ENCODE measurements around the gene NANOG.
"Not testable (repeated sequence)": the region's sequence is repeated elsewhere in the genome, so short reads cannot be mapped to it uniquely, and the experiment has no call there.

NANOG gene

GRCh38 chr12:7788884-7789528, at the start of gene NANOG:
NANOG (plus strand) TSS chr12:7789402; CDS start chr12:7789615, 213 bp downstream.
- H3K9ac ChIP-seq (ENCODE audit: low read depth, low read length), result peak within 1 kb of the TSS; percentile 62
- H3K9me3 ChIP-seq (ENCODE audit: control insufficient read depth, insufficient read depth, low read length); H3K27me3 ChIP-seq (ENCODE audit: control insufficient read depth, insufficient read depth, low read length): not testable (repeated sequence)
- peaks cover 37% of the 10 kb centered on the region for H3K4me1 ChIP-seq (ENCODE audit: control insufficient read depth, insufficient read depth, low read length)
- H3K36me3 ChIP-seq (ENCODE audit: control insufficient read depth, insufficient read depth, low read length), result peaks cover 27% of the 10 kb centered on the region
- H3K4me3 ChIP-seq (ENCODE audit: low read depth, low read length), result peak within 1 kb of the TSS; percentile 78
- peak within 1 kb of the TSS; percentile 91 for H3K27ac ChIP-seq (ENCODE audit: low read depth, low read length)

- no peaks in the 10 kb centered on the region for H3K9me3 ChIP-seq (ENCODE audit: control insufficient read depth, insufficient read depth, low read length)
Measured at GRCh38 chr12:7747246-7747645, 42.0 kb upstream of the NANOG start, which contains the start of gene CLEC4C. CLEC4C (minus strand) TSS chr12:7747375; CDS start chr12:7747348, 27 bp downstream.

GRCh38 chr12:7748852-7749251, 40.4 kb upstream of the NANOG start:
- Histone ChIP-seq H3K36me3 (ENCODE audit: control insufficient read depth, insufficient read depth, low read length) (no peaks in the 10 kb centered on the region), H3K4me3 (ENCODE audit: low read depth, low read length) (no peak overlapping the region), H3K4me1 (ENCODE audit: control insufficient read depth, insufficient read depth, low read length) (no peaks in the 10 kb centered on the region), H3K27ac (ENCODE audit: low read depth, low read length) (no peak overlapping the region), H3K27me3 (ENCODE audit: control insufficient read depth, insufficient read depth, low read length) (no peaks in the 10 kb centered on the region), H3K9ac (ENCODE audit: low read depth, low read length) (no peak overlapping the region), H3K9me3 (ENCODE audit: control insufficient read depth, insufficient read depth, low read length) (no peaks in the 10 kb centered on the region)

More at GRCh38 chr12:7747246-7747645, 42.0 kb upstream of the NANOG start, which contains the start of gene CLEC4C:
- Histone ChIP-seq H3K4me1 (ENCODE audit: control insufficient read depth, insufficient read depth, low read length) (no peaks in the 10 kb centered on the region), H3K9ac (ENCODE audit: low read depth, low read length) (no peak within 1 kb of the TSS), H3K36me3 (ENCODE audit: control insufficient read depth, insufficient read depth, low read length) (no peaks in the 10 kb centered on the region), H3K4me3 (ENCODE audit: low read depth, low read length) (no peak within 1 kb of the TSS), H3K27me3 (ENCODE audit: control insufficient read depth, insufficient read depth, low read length) (no peaks in the 10 kb centered on the region), H3K27ac (ENCODE audit: low read depth, low read length) (no peak within 1 kb of the TSS)

- H3K27ac ChIP-seq (ENCODE audit: low read depth, low read length), result no peak overlapping the region
- H3K4me3 ChIP-seq (ENCODE audit: low read depth, low read length), result no peak overlapping the region
- H3K9ac ChIP-seq (ENCODE audit: low read depth, low read length), result no peak overlapping the region
- H3K9me3 ChIP-seq (ENCODE audit: control insufficient read depth, insufficient read depth, low read length), result no peaks in the 10 kb centered on the region
- H3K4me1 ChIP-seq (ENCODE audit: control insufficient read depth, insufficient read depth, low read length), result no peaks in the 10 kb centered on the region
- no peaks in the 10 kb centered on the region for H3K36me3 ChIP-seq (ENCODE audit: control insufficient read depth, insufficient read depth, low read length)
- no peaks in the 10 kb centered on the region for H3K27me3 ChIP-seq (ENCODE audit: control insufficient read depth, insufficient read depth, low read length)
Measured at GRCh38 chr12:7749442-7749841, 39.8 kb upstream of the NANOG start.

GRCh38 chr12:7750350-7750749, 38.9 kb upstream of the NANOG start:
- Histone ChIP-seq H3K9ac (ENCODE audit: low read depth, low read length) (no peak overlapping the region), H3K27ac (ENCODE audit: low read depth, low read length) (no peak overlapping the region), H3K4me1 (ENCODE audit: control insufficient read depth, insufficient read depth, low read length) (no peaks in the 10 kb centered on the region), H3K4me3 (ENCODE audit: low read depth, low read length) (no peak overlapping the region), H3K36me3 (ENCODE audit: control insufficient read depth, insufficient read depth, low read length) (no peaks in the 10 kb centered on the region), H3K27me3 (ENCODE audit: control insufficient read depth, insufficient read depth, low read length) (no peaks in the 10 kb centered on the region), H3K9me3 (ENCODE audit: control insufficient read depth, insufficient read depth, low read length) (no peaks in the 10 kb centered on the region)

- H3K9me3 ChIP-seq (ENCODE audit: control insufficient read depth, insufficient read depth, low read length), result no peaks in the 10 kb centered on the region
- no peaks in the 10 kb centered on the region for H3K36me3 ChIP-seq (ENCODE audit: control insufficient read depth, insufficient read depth, low read length)
- no peak overlapping the region for H3K9ac ChIP-seq (ENCODE audit: low read depth, low read length)
- no peak overlapping the region for H3K27ac ChIP-seq (ENCODE audit: low read depth, low read length)
- no peaks in the 10 kb centered on the region for H3K27me3 ChIP-seq (ENCODE audit: control insufficient read depth, insufficient read depth, low read length)
- H3K4me3 ChIP-seq (ENCODE audit: low read depth, low read length), result no peak overlapping the region
- H3K4me1 ChIP-seq (ENCODE audit: control insufficient read depth, insufficient read depth, low read length), result no peaks in the 10 kb centered on the region
Measured at GRCh38 chr12:7751394-7751793, 37.8 kb upstream of the NANOG start.

- H3K4me1 ChIP-seq (ENCODE audit: control insufficient read depth, insufficient read depth, low read length); H3K36me3 ChIP-seq (ENCODE audit: control insufficient read depth, insufficient read depth, low read length); H3K9ac ChIP-seq (ENCODE audit: low read depth, low read length); H3K4me3 ChIP-seq (ENCODE audit: low read depth, low read length); H3K27me3 ChIP-seq (ENCODE audit: control insufficient read depth, insufficient read depth, low read length); H3K27ac ChIP-seq (ENCODE audit: low read depth, low read length); H3K9me3 ChIP-seq (ENCODE audit: control insufficient read depth, insufficient read depth, low read length): not testable (repeated sequence)
Measured at GRCh38 chr12:7751941-7752922, 37.0 kb upstream of the NANOG start.

GRCh38 chr12:7755668-7756067, 33.5 kb upstream of the NANOG start:
- not testable (repeated sequence) for H3K9me3 ChIP-seq (ENCODE audit: control insufficient read depth, insufficient read depth, low read length); H3K9ac ChIP-seq (ENCODE audit: low read depth, low read length); H3K4me3 ChIP-seq (ENCODE audit: low read depth, low read length); H3K27ac ChIP-seq (ENCODE audit: low read depth, low read length); H3K4me1 ChIP-seq (ENCODE audit: control insufficient read depth, insufficient read depth, low read length); H3K27me3 ChIP-seq (ENCODE audit: control insufficient read depth, insufficient read depth, low read length); H3K36me3 ChIP-seq (ENCODE audit: control insufficient read depth, insufficient read depth, low read length)

GRCh38 chr12:7756993-7757392, 32.2 kb upstream of the NANOG start:
- Histone ChIP-seq H3K27me3 (ENCODE audit: control insufficient read depth, insufficient read depth, low read length) (no peaks in the 10 kb centered on the region), H3K27ac (ENCODE audit: low read depth, low read length) (peak overlapping the region; percentile 81), H3K36me3 (ENCODE audit: control insufficient read depth, insufficient read depth, low read length) (no peaks in the 10 kb centered on the region), H3K4me1 (ENCODE audit: control insufficient read depth, insufficient read depth, low read length) (peaks cover 6% of the 10 kb centered on the region; the same call in 1 of the 2 replicates), H3K4me3 (ENCODE audit: low read depth, low read length) (no peak overlapping the region), H3K9me3 (ENCODE audit: control insufficient read depth, insufficient read depth, low read length) (no peaks in the 10 kb centered on the region), H3K9ac (ENCODE audit: low read depth, low read length) (no peak overlapping the region)

GRCh38 chr12:7758766-7759140, 30.4 kb upstream of the NANOG start:
- 0 out of 2 replicates have a peak overlapping the region, but pooled peaks have one; percentile 22 for H3K4me3 ChIP-seq (ENCODE audit: low read depth, low read length)
- H3K4me1 ChIP-seq (ENCODE audit: control insufficient read depth, insufficient read depth, low read length), result peaks cover 6% of the 10 kb centered on the region; the same call in 1 of the 2 replicates
- H3K27ac ChIP-seq (ENCODE audit: low read depth, low read length), result peak overlapping the region; percentile 81
- no peaks in the 10 kb centered on the region for H3K36me3 ChIP-seq (ENCODE audit: control insufficient read depth, insufficient read depth, low read length)
- no peaks in the 10 kb centered on the region for H3K27me3 ChIP-seq (ENCODE audit: control insufficient read depth, insufficient read depth, low read length)
- no peaks in the 10 kb centered on the region for H3K9me3 ChIP-seq (ENCODE audit: control insufficient read depth, insufficient read depth, low read length)
- no peak overlapping the region for H3K9ac ChIP-seq (ENCODE audit: low read depth, low read length)

GRCh38 chr12:7769999-7770398, 19.2 kb upstream of the NANOG start:
- H3K9ac ChIP-seq (ENCODE audit: low read depth, low read length), result no peak overlapping the region
- no peak overlapping the region for H3K27ac ChIP-seq (ENCODE audit: low read depth, low read length)
- H3K9me3 ChIP-seq (ENCODE audit: control insufficient read depth, insufficient read depth, low read length), result no peaks in the 10 kb centered on the region
- H3K27me3 ChIP-seq (ENCODE audit: control insufficient read depth, insufficient read depth, low read length), result no peaks in the 10 kb centered on the region
- no peaks in the 10 kb centered on the region for H3K4me1 ChIP-seq (ENCODE audit: control insufficient read depth, insufficient read depth, low read length)
- no peak overlapping the region for H3K4me3 ChIP-seq (ENCODE audit: low read depth, low read length)
- H3K36me3 ChIP-seq (ENCODE audit: control insufficient read depth, insufficient read depth, low read length), result no peaks in the 10 kb centered on the region

Data from HUES48 (cell line).